SJCRH30 (cell line): ENCODE data around the gene TMOD2. TPM values are rescaled to one million over a fixed set of nuclear protein-coding genes. Genes with fewer than 3 reads are reported as not detected.

ENCODE experiments used
- DNase-seq, 2 experiments: peaks; one replicate each; pipeline ENCODE4 v3.0.0-alpha.2; 2015 to 2020
- H3K27ac ChIP-seq: fragments of 250-450 bp; sonication (Bioruptor Pico); 2 replicates; pipeline ENCODE4 v1.5.1; 2020; ENCODE audit warnings: mild to moderate bottlenecking, moderate library complexity
- H3K27me3 ChIP-seq: fragments of 250-450 bp; sonication (Bioruptor Pico); 2 replicates; pipeline ENCODE4 v1.5.1; 2020; ENCODE audit warnings: mild to moderate bottlenecking, moderate library complexity
- H3K36me3 ChIP-seq: fragments of 250-450 bp; sonication (Bioruptor Pico); 2 replicates; pipeline ENCODE4 v1.5.1; 2020; ENCODE audit warnings: mild to moderate bottlenecking, moderate library complexity
- H3K4me1 ChIP-seq: fragments of 250-450 bp; sonication (Bioruptor Pico); 2 replicates; pipeline ENCODE4 v1.5.1; 2020; ENCODE audit warnings: mild to moderate bottlenecking, moderate library complexity
- H3K4me3 ChIP-seq: fragments of 250-450 bp; sonication (Bioruptor Pico); 2 replicates; pipeline ENCODE4 v1.5.1; 2020; ENCODE audit warnings: mild to moderate bottlenecking, moderate library complexity
- H3K9me3 ChIP-seq: fragments of 250-450 bp; sonication (Bioruptor Pico); replicated peaks from 2 replicates; pipeline ENCODE4 v1.5.1; 2020; ENCODE audit warnings: mild to moderate bottlenecking, moderate library complexity
- total RNA-seq: library from RNA; depleted of rRNA; stranded (reverse); fragments of >200 nt; shearing (Covaris generic); gene quantifications from 2 replicates; pipeline ENCODE4 v1.2.3, GENCODE V29; 2014

TMOD2 gene
- total RNA-seq, 1 experiment from 2014 or later, result 3.2 TPM

GRCh38 chr15:51726302-51727073, 24.9 kb upstream of the TMOD2 start:
- no peaks in the 10 kb centered on the region for H3K27me3 ChIP-seq
- no peak overlapping the region for H3K27ac ChIP-seq
- peak; percentile 74 to 76 for DNase-seq
- no peaks in the 10 kb centered on the region for H3K36me3 ChIP-seq
- no peaks in the 10 kb centered on the region for H3K9me3 ChIP-seq
- no peak overlapping the region for H3K4me3 ChIP-seq
- peaks cover 12% of the 10 kb centered on the region for H3K4me1 ChIP-seq

- Histone ChIP-seq H3K27ac (no peak overlapping the region), H3K4me1 (peaks cover 12% of the 10 kb centered on the region), H3K27me3 (no peaks in the 10 kb centered on the region), H3K4me3 (no peak overlapping the region), H3K9me3 (no peaks in the 10 kb centered on the region), H3K36me3 (no peaks in the 10 kb centered on the region)
- no peak for DNase-seq
Observed at GRCh38 chr15:51727141-51727897, 24.1 kb upstream of the TMOD2 start.

- Histone ChIP-seq H3K27ac (no peak overlapping the region), H3K4me3 (no peak overlapping the region), H3K36me3 (no peaks in the 10 kb centered on the region), H3K4me1 (peaks cover 13% of the 10 kb centered on the region), H3K9me3 (no peaks in the 10 kb centered on the region), H3K27me3 (no peaks in the 10 kb centered on the region)
- no peak for DNase-seq
Observed at GRCh38 chr15:51731549-51732267, 19.7 kb upstream of the TMOD2 start.

GRCh38 chr15:51732646-51733045, 18.8 kb upstream of the TMOD2 start:
- no peak for DNase-seq
- peaks cover 8% of the 10 kb centered on the region for H3K4me1 ChIP-seq
- no peaks in the 10 kb centered on the region for H3K36me3 ChIP-seq
- H3K27ac ChIP-seq, result no peak overlapping the region
- H3K4me3 ChIP-seq, result no peak overlapping the region
- no peaks in the 10 kb centered on the region for H3K27me3 ChIP-seq
- H3K9me3 ChIP-seq, result no peaks in the 10 kb centered on the region

- Histone ChIP-seq H3K4me1 (peaks cover 12% of the 10 kb centered on the region), H3K36me3 (no peaks in the 10 kb centered on the region), H3K27ac (no peak overlapping the region), H3K27me3 (no peaks in the 10 kb centered on the region; the same call in 1 of the 2 replicates), H3K9me3 (no peaks in the 10 kb centered on the region), H3K4me3 (no peak overlapping the region)
- no peak for DNase-seq
Observed at GRCh38 chr15:51735228-51736010, 16.0 kb upstream of the TMOD2 start.

- no peak overlapping the region for H3K4me3 ChIP-seq
- H3K36me3 ChIP-seq, result no peaks in the 10 kb centered on the region
- no peak for DNase-seq
- H3K27me3 ChIP-seq, result no peaks in the 10 kb centered on the region; the same call in 1 of the 2 replicates
- H3K9me3 ChIP-seq, result no peaks in the 10 kb centered on the region
- peaks cover 12% of the 10 kb centered on the region for H3K4me1 ChIP-seq
- H3K27ac ChIP-seq, result no peak overlapping the region
Observed at GRCh38 chr15:51736069-51736468, 15.3 kb upstream of the TMOD2 start.

GRCh38 chr15:51736751-51737521, 14.5 kb upstream of the TMOD2 start:
- DNase-seq, result peak; percentile 40 to 49
- H3K4me1 ChIP-seq, result peaks cover 12% of the 10 kb centered on the region
- H3K36me3 ChIP-seq, result no peaks in the 10 kb centered on the region
- peak overlapping the region; percentile 66 for H3K4me3 ChIP-seq
- H3K27me3 ChIP-seq, result no peaks in the 10 kb centered on the region; the same call in 1 of the 2 replicates
- H3K27ac ChIP-seq, result no peak overlapping the region
- H3K9me3 ChIP-seq, result no peaks in the 10 kb centered on the region

GRCh38 chr15:51737522-51738305, 13.7 kb upstream of the TMOD2 start, which contains the start of gene LYSMD2:
Gene LYSMD2, minus strand, starts transcription at chr15:51737655. Its CDS starts 33 bp downstream, at chr15:51737622.
- Histone ChIP-seq H3K4me1 (peaks cover 12% of the 10 kb centered on the region), H3K27ac (no peak within 1 kb of the TSS), H3K9me3 (no peaks in the 10 kb centered on the region), H3K4me3 (peak within 1 kb of the TSS; percentile 66), H3K27me3 (no peaks in the 10 kb centered on the region; the same call in 1 of the 2 replicates), H3K36me3 (no peaks in the 10 kb centered on the region)
- DNase-seq, result peak; percentile 52 to 54

- H3K4me1 ChIP-seq, result peaks cover 12% of the 10 kb centered on the region
- peak overlapping the region; percentile 66; the same call in 1 of the 2 replicates for H3K4me3 ChIP-seq
- no peaks in the 10 kb centered on the region; the same call in 1 of the 2 replicates for H3K27me3 ChIP-seq
- no peak for DNase-seq
- H3K27ac ChIP-seq, result no peak overlapping the region
- no peaks in the 10 kb centered on the region for H3K36me3 ChIP-seq
- H3K9me3 ChIP-seq, result no peaks in the 10 kb centered on the region
Observed at GRCh38 chr15:51738553-51738952, 12.8 kb upstream of the TMOD2 start.

GRCh38 chr15:51739061-51739712, 12.2 kb upstream of the TMOD2 start:
- DNase-seq, result no peak
- Histone ChIP-seq H3K27me3 (no peaks in the 10 kb centered on the region; the same call in 1 of the 2 replicates), H3K27ac (no peak overlapping the region), H3K36me3 (no peaks in the 10 kb centered on the region), H3K4me1 (peaks cover 12% of the 10 kb centered on the region), H3K4me3 (no peak overlapping the region), H3K9me3 (no peaks in the 10 kb centered on the region)

- Histone ChIP-seq H3K9me3 (no peaks in the 10 kb centered on the region), H3K4me3 (no peak overlapping the region), H3K4me1 (no peaks in the 10 kb centered on the region), H3K36me3 (no peaks in the 10 kb centered on the region), H3K27ac (no peak overlapping the region), H3K27me3 (peaks cover 8% of the 10 kb centered on the region)
- DNase-seq, result no peak
Observed at GRCh38 chr15:51749307-51749706, 2.1 kb upstream of the TMOD2 start.

- no peaks in the 10 kb centered on the region for H3K9me3 ChIP-seq
- H3K4me3 ChIP-seq, result no peak overlapping the region
- H3K4me1 ChIP-seq, result no peaks in the 10 kb centered on the region
- DNase-seq, result no peak
- H3K36me3 ChIP-seq, result no peaks in the 10 kb centered on the region
- H3K27me3 ChIP-seq, result peaks cover 8% of the 10 kb centered on the region
- H3K27ac ChIP-seq, result no peak overlapping the region
Observed at GRCh38 chr15:51750186-51750585, 1.2 kb upstream of the TMOD2 start.
